PFSK-1 (cell line): ENCODE results near the gene SLC36A3.

ENCODE experiments used
- SIN3A ChIP-seq: IDR thresholded peaks from 2 replicates; pipeline ENCODE4 v1.6.1; 2012; ENCODE audit warnings: mild to moderate bottlenecking, low read length, moderate library complexity, borderline replicate concordance; ENCODE audit not compliant: insufficient read depth
- TAF1 ChIP-seq: IDR thresholded peaks from 2 replicates; pipeline ENCODE4 v1.6.1; 2012; ENCODE audit warnings: low read length, control low read depth, borderline replicate concordance; ENCODE audit not compliant: insufficient read depth

GRCh38 chr5:151236888-151237287 is 66.7 kb downstream of the SLC36A3 start:
- TF ChIP-seq SIN3A (no peak), TAF1 (no peak)
